NCI-H2029 treated with DMSO at 0.1 percent for 48 hours (cell line): ENCODE data around the gene NEDD4L.

ENCODE experiments used
- DNase-seq: peaks from one replicate; lab custom pipeline; 2025; lab: John Stamatoyannopoulos, UW

The NEDD4L gene

DNA sequence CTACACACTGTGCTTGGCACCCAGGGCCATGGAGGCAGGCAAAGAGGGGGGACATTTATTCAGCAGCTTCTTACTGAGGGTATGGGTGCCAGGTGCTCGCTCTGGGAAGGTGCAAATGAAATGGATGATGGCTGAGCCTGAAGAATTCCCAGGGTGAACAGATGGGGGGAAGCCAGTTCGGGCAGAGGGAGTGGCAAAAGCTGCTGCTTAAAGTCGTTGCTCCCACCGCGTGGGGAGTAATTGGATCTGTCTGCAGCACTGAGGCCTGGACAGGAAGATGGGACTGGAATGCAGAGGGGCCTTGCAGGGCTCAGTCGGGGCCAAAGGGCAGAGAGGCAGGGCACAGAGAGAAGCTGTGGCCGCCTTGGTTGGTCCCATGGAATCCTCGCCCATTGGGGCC, 51.2 kb downstream of the NEDD4L start:
- DNase-seq = no peak

DNA sequence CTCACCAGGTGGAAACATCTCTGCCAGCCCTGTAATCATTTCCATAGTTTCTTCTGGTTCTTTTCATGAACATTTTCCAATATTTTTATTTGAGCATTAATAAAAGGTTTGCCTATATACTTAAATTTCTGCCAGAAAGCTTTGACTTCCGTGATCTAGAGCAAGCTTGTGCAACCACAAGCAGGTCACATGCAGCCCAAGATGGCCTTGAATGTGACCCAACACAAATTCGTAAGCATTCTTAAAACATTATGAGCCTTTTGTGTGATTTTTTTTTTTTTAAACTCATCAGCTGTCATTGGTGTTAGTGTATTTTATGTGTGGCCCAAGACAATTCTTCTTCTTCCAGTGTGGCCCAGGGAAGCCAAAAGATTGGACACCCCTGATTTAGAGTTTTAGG, 51.6 kb downstream of the NEDD4L start:
- no peak for DNase-seq

DNA sequence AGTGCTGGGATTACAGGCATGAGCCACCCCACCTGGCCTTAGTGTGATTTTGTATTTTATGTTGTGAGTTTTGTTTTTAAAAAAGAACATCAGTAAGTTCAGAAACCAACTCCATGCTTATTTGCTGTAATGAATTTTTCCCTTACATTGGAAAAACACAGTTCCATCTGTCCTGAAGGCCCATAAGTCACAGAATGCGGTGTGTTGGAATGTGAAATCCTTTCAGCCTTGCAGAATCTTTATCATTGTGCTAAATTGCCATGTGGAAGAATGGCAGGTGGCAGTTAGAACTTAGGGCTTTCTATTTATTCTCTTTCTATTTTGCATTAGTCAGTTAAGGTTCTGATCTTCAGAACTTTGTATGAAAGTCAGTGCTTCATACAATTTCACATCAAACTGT, 52.6 kb downstream of the NEDD4L start:
- DNase-seq = no peak

DNA sequence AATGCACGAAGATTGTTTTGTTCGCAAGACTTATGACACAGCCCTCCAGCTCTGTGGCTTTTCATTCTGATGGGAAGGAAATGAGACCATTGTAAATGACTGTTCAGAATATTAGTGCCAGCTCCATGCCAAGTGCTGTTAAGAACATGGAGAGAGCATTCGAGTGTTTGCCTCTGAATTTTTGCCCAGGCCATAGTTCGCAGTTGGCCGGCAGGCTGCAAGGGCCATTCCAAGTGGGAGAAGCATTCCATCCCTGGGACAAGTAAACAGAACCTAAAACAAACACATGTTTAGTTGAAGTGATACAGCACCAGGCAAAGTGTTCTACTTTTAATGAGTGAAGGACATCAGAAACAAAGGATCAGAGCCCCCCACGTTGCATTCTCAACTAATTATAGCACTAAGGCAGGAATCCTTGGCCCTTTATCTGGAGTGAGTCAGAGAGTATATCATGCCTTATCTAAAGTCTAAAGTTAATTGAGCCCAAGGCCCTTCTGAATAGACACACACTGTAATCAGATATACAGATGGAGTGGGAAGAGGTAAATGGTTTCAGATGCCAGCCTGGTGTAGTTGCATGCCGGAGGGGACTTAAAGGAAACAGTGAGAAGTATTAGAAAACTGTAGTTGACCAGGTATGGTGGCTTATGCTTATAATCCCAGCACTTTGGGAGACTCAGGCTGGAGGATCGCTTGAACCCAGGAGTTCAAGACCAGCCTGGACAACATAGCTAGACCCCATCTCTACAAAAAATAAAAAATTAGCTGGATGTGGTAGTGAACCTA, 53.3 kb downstream of the NEDD4L start:
- peak; percentile 77 for DNase-seq

DNA sequence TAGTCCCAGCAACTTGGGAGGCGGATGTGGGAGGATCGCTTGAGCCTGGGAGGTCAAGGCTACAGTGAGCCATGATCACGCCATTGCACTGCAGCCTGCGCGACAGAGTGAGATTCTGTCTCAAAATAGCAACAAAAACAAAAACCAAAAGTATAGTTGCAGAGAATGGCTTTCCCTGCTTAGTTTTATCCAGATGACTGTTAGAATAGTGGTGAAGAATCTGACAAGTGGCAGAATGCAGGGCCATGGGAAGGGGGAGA, 53.8 kb downstream of the NEDD4L start:
- DNase-seq = no peak

DNA sequence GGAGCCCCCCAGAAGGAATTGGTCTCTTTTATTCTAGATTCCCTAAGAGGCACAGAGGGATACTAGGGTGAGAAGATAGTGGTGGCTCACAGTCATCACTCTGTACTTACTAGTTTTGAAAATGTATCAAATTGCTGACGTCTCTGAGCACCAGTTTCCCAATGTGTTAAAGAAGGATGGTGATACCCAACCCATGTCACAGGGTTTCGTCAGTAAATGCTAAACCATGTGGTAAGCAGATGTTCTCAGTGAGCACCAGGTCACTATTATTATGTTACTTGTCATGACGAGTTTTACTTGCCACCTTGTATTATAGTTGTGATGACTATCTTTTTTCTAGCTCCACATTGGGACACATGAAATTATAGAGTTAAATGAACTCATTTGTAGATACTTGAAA, 54.7 kb downstream of the NEDD4L start:
- DNase-seq = no peak

DNA sequence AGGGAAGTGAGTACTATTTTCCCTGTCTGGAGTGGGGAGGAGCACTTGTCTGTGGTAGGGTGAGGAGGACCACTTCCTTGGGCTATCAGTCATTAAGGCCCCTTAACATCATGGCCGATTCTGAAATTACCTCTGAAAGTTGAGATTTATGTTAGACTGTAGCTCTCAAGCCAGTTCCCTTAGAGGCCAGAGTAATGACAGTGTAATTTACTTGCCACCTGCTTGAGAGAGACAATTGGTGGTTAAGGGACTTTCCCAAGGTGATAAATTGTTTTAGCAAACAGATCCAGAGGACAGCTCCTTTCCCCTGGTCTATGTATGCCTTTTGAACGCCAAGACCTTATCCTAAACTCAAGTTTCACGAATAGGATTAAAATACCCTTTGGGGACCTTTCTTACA, 56.1 kb downstream of the NEDD4L start:
- no peak for DNase-seq

DNA sequence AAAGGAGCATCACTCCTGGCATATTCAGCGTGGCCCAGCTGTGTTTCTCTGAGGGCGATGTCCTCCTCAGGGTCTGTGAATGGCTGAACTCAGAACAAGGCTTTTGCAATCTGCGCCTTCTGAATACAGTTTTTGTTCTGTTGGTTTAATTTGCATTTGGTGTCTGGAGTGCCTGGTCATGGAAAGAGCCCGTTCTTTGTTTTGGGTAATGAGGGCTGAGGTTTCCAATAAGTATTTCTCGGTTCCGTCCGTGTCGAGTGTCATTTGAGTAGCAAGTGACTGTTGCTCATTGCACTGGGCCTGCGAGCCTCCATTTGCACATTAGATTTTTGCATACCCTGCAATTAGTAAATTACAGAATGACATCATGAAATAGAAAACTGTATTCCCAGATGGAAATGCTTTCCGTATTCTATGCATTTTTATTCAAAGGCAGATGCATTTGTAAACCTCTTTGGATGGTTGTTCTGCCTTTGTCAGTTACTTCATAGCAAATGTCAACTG, 57.3 kb downstream of the NEDD4L start:
- no peak for DNase-seq

DNA sequence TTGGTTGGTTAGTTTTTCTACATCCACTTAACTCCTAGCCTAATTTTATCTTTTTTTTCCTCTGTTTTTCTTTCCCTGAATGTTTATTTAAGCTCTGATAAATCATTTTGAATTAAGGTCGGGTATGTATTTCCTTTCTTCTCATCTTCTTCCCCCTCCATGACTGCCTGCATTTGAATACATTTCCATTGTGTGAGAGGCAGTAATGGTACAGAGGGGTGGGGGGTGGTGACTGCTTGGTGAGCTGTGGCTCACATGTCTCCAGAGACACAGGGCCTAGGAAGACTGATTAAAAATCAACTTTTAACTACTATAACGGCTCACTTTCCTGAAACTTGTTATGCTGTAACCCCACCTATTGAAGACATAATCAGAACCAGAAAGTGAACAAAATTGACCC, 58.0 kb downstream of the NEDD4L start:
- DNase-seq = no peak

DNA sequence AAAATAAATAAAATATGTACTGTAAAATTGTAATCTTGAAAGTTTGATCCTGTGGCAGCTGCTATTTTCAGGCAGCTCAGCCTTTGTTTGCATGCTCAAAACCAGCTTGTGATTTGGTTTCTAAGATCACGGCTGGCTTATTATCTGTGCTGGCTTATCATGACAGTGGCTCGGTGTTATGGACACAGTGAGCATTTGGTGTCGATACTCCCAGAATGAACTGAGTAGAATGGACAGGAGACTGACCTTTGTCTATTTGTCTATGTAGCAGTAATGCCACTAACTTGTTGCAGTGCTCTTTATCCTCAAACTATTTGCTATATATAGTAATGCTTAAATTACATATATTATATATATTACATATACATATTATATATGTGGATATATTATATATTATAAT, 58.8 kb downstream of the NEDD4L start:
- no peak for DNase-seq

DNA sequence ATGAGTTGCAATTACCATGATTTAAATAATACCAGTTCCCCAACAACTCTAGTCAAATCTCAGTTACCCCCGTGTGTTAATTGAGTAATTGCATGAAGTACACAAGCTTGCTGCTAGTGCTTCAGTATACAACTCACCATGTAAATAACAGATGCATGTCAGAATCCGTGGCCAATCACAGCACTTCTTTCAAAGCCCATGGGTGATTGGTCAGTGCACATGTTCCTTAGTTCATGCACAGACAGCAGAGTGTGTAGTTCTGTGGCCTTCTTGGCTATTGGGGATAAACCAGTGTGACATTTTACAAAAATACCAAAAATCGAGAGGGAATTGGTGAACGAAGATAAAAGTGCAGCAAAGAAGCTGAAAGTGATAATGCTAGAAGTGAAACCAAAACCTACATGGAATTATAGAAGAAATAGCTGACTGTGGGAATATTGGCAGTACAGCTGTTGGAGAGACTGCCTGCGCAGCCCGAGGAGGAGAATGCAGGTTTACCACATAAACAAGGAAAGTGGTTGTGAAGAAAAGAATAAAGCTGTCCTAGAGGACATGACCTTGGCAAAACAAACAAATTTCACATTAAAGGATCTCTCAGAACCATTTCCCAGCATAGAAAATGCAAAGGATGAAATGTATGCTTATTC, 59.4 kb downstream of the NEDD4L start:
- no peak for DNase-seq

DNA sequence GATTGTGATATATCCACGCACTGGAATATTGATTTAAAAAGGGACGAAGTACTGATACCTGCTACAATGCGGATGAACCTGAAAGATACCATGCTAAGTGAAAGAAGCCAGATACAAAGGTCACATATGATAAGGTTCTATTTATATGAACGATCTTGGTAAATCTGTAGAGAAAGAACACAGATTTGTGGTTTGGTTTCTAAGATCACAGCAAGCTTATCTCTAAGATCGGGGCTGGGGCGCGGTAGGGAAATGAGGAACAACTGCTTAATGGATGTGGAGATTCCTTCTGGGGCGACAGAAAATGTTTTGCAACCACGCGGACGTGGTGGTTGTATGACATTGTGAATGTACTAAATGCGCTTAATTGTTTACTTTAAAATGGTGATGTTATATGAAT, 60.1 kb downstream of the NEDD4L start:
- no peak for DNase-seq

DNA sequence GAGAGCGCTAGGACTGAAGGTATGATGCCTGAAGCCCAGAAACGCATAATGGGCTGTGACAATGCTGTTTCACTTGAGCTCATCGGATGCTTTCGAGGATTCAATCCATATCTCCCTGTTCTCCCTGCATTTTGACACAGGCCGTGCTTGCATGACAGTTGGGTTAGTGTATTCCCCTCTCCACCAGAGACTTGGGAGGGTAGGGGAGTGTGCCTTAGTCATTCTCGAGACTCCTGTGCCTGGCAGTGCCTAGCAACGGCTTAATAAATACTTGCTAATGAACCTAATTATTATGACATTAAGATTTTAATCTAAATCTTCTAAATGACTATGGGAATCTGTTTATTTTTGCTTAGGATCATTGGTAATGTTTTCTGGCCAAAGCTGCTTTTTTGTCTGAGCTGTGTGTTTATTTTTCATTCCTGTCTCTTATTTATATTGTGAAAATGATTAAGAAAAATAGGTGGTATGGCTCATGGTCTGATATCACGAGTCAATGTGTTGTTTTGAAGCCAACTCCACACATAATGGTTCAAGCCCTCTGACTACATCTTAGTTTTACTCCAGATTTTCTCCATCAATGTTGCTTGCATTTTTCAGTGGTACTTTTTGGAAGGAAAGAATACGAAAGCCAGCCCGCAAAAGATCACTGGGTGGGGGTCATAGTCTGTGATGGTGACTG, 61.3 kb downstream of the NEDD4L start:
- no peak for DNase-seq

DNA sequence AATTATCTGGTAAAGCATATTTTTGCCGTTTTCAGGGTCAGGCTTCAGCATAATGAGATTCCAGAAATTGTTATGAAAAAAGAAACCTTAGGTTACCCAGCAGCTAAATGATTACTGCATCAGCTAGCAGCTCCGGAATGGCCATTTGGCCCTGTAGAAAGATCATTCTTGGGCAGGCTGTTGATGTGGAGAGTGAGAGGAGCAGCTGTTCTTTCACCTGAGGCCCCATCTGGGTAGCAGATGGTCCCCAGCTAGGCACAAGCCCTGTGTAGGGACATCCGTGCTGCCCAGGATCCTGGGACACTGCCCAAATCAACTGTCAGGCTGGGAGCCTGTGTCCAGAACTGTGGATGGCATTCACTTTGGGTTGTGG, 61.8 kb downstream of the NEDD4L start:
- no peak for DNase-seq

DNA sequence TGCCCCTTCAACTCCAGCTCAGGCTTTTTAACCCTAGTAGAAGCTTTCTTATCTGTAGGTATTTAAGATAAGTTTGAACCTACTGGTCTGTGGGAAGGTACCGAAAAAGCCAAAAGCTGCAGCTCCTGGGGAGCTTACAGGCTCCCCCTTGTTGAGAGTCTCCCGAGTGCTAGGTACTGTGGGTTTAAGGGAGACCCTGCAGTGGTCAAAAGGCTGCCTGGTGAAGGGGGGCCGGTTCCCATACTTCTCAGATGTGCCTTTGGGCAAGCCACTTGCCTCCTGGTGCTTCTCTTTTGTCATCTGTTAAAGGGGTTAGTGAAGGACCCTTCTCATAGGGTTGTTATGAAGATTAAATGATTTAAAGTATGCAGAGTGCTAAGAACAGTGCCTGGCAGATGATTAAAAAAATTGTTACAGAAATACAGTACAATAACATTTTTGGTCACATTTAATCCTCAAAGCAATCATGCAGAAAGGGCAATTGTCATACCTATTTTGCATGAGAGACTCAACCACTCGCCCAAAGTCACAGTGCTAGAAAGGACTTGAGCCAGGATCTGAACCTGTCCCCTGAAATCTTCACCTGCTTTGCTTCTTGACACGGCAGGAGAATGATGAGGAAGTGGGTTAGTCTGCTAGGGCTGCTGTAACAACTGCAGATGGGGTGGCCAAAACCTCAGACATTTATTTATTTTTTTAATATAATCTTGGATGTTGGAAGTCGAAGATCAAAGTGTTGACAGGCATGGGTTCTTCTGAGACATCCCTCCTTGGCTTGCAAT, 62.5 kb downstream of the NEDD4L start:
- DNase-seq = no peak

DNA sequence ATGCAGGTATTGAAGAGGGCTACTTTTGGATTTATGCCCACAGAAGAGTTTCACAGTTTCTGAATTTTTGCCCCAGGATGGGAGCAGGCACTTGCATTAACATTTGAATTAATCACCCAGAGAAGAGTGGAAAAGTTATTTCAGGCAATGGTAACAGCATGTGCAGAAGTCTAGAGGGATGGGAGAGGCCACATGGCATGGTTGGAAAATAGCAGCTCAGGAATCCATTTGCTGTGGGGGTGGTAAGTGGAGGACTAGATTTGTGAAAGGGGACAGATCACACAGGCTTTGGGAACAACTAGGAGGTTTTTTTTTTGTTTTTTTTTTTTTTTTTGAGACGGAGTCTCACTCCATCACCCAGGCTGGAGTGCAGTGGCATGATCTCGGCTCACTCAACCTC, 65.2 kb downstream of the NEDD4L start:
- no peak for DNase-seq

DNA sequence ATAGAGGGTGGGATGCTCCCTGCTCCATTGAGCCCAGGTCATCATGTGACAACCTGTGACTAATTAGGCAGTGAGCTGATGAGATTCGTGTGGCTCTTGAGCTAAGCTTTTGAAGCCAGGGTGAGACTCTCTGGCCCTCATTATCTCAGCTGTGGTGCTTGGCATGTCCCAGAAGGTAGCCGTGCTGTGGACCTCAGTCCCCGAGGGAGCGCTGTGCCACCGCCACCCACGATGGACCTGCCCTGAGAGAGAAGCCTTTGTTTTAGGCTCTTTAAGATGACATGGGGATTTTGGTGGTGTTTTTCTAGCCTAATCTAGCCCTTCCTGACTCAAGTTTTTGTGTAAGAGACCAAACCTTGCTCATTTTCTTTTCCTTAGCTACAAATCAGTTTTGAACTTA, 66.4 kb downstream of the NEDD4L start:
- DNase-seq = no peak

DNA sequence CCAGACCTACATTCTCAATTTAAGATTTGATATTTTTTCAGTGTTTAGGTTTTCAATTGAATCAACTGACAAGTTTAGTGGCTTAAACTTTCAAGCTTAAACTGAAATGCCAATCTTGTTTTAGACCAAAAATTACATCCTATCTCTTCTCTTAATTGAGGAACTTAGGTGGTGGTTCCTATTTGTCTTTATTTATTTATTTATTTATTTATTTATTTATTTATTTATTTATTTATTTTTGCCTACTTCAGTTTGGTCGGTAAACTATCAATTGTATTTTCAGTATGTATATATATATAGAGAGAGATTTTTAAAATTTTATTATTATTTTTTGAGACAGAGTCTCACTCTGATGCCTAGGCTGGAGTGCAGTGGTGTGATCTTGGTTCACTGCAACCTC, 68.1 kb downstream of the NEDD4L start:
- DNase-seq = no peak

DNA sequence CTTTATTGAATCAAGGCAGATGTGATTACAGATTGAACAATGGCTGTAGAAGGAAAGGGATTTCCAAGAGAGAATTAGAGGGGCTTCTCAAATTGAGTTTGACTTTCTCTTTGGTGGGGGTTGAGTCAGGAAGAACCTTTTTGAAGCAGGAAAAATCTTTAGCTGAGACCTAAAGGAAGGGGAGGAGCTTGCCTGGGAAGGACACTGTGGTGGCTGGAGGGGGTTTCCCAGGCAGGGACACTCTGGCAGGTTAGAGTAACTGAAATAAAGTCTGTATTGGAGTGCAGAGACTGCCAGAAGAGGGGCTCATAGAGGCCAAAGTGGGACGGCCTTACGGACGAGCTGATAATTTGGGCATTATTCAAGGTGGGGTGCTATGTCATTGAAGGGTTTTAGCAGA, 69.3 kb downstream of the NEDD4L start:
- no peak for DNase-seq

DNA sequence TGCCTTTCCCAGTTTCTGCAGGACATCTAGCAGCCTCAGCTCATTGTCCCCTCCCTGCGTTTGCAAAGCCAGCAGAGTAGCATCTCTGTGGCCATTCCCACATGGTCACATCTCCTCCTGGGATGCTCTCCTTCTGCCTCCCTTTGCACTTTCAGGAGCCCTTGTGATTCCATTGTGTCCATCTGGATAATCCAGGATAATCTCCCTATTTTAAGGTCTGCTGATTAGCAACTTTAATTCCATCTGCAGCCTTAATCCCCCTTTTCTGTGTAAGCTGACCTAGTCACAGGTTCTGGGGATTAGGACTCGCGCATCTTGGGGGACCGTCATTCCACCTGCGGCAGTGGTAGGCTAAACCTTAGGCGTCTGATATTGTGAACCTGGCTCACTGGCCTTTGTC, 70.7 kb downstream of the NEDD4L start:
- DNase-seq = no peak

DNA sequence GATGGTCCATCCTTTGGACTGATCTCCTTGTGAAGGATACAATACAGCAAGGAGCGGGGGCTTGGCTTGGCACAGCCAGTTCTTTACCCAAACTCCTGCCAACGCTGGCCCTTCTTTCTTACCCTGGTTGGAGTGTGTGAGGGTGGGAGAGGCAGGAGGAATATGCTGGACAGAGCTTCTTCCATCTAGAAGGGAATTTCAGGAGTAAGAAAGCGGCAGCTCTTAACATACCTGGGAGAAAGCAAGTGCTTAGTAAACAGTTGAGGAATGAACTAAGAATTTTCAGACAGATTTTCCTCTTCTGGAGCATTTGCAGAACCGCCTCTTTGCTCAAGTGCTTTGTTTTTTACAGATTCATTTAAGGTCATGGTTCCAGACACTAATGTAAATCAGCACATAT, 72.8 kb downstream of the NEDD4L start:
- DNase-seq = no peak

DNA sequence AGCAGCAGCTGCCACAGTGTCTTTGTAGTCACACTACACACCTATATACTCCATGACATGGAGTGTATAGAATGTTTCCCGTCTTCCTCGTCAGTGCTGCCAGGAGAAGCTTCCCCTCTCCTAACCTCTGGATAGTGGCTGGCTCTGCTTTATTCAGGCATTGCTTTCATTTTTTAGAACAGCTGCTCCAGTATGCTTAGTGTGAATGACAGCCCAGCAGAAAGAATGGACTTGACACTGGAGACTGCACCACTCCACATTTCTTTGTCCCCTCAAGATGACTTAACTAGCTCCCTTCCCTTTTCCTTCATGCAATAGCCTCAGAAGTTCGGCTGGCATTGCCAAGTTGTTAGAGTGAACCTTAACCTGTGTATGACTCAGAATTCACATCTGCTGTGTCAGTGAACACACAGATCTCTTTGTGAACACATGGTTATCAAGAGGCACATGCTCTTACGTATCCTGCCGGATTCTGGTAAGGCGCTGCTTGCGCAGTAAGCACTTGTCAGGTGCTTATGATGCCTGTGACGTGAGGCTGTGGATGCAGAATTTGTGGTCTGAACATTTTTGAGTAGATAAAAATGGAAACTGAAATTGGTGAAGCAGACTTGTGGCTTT, 73.9 kb downstream of the NEDD4L start:
- DNase-seq = peak; percentile 10
